Measurements from ENCODE around the gene COL5A1. TPM values are rescaled to one million over a fixed set of nuclear protein-coding genes. Genes with fewer than 3 reads are reported as not detected.
"Not testable (repeated sequence)": the region's sequence is repeated elsewhere in the genome, so short reads cannot be mapped to it uniquely, and the experiment has no call there.

The COL5A1 gene
- total RNA-seq, 1 experiment from 2014 or later, result 9.5 TPM

- Histone ChIP-seq H3K56ac (ENCODE audit: insufficient read length, low read depth, low read length) (no peak overlapping the region), H2BK15ac (ENCODE audit: low read depth, low read length) (no peak overlapping the region), H3K9me3 (ENCODE audit: control insufficient read depth, low read depth, low read length) (no peaks in the 10 kb centered on the region), H2BK20ac (ENCODE audit: low read depth, low read length, poor library complexity, severe bottlenecking) (no peak overlapping the region), H3K23ac (ENCODE audit: insufficient read length, low read depth, low read length) (no peak overlapping the region), H4K91ac (ENCODE audit: insufficient read length, low read depth, low read length) (no peak overlapping the region), H3K23me2 (ENCODE audit: insufficient read length, low read depth, low read length, poor library complexity, severe bottlenecking) (peaks cover 7% of the 10 kb centered on the region), H2AK5ac (ENCODE audit: insufficient read length, low read length) (no peak overlapping the region), H3K4me2 (ENCODE audit: insufficient read depth, insufficient read length, low read length) (peak overlapping the region; percentile 65), H3K9ac (ENCODE audit: extremely low read depth, insufficient read length, low read length) (no peak overlapping the region), H3K79me1 (ENCODE audit: insufficient read depth, low read depth, low read length, poor library complexity, severe bottlenecking) (no peaks in the 10 kb centered on the region), H2BK12ac (ENCODE audit: insufficient read length, low read depth, low read length) (no peak overlapping the region), H3K18ac (ENCODE audit: insufficient read length, low read depth, low read length) (no peak overlapping the region), H4K8ac (replicated peaks; ENCODE audit: insufficient read length, low read depth, low read length) (no peak overlapping the region), H2BK5ac (ENCODE audit: insufficient read length, low read length) (no peak overlapping the region), H3K14ac (ENCODE audit: insufficient read depth, low read length) (no peak overlapping the region), H3K4ac (ENCODE audit: low read depth, low read length) (no peak overlapping the region), H4K20me1 (ENCODE audit: control insufficient read depth, insufficient read depth, insufficient read length) (no peaks in the 10 kb centered on the region), H3T11ph (ENCODE audit: low read length) (no peak overlapping the region), H2AFZ (ENCODE audit: low read length) (no peak overlapping the region), H3K79me2 (ENCODE audit: insufficient read depth, low read length) (no peaks in the 10 kb centered on the region), H3K27ac (ENCODE audit: insufficient read length, low read depth, low read length) (no peak overlapping the region), H3K27me3 (ENCODE audit: insufficient read depth, low read length) (no peaks in the 10 kb centered on the region; the same call in 1 of the 2 replicates), H2BK120ac (ENCODE audit: low read depth, low read length, poor library complexity, severe bottlenecking) (no peak overlapping the region), H3K4me1 (ENCODE audit: insufficient read depth, low read length) (no peaks in the 10 kb centered on the region; the same call in 1 of the 2 replicates), H4K5ac (ENCODE audit: insufficient read length, low read depth, low read length) (no peak overlapping the region)
- Mint-ChIP-seq H3K4me3 (peak overlapping the region; percentile 63 to 85), H3K36me3 (ENCODE audit: insufficient read depth in 1 of 3, low read depth in 3 of 3) (no peaks in the 10 kb centered on the region; a peak in 1 of 7 replicates), H3K27ac (peak overlapping the region in 1 of 3 experiments; percentile 72; a peak in 1 of 7 replicates), H3K4me1 (peaks cover 21 to 52% of the 10 kb centered on the region in 2 experiments), H3K27me3 (ENCODE audit: low read depth) (peaks cover 30% of the 10 kb centered on the region), H3K9me3 (no peaks in the 10 kb centered on the region)
- WGBS (ENCODE audit: extremely low coverage, insufficient read length, low lambda C conversion rate), result no CpG with 5 or more reads among the region's 16 CpGs
- TF ChIP-seq CTCF (conservative IDR thresholded peaks at IDR 0.05), result no peak
- DNase-seq, result no peak
These were observed 1.6 kb downstream of the COL5A1 start for GRCh38 chr9:134643222-134643671.

DNA sequence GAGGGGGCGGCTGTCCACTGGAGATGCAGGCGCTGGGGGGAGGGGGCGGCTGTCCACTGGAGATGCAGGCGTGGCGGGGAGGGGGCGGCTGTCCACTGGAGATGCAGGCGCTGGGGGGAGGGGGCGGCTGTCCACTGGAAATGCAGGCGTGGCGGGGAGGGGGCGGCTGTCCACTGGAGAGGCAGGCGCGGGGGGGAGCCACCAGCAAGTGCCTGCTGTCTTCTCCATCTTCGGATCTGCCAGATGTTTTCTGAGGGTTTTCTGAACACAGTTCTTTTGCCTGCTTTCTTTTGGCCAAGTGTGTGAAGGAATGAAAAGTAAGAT lies 2.8 kb downstream of the COL5A1 start:
- H3K36me3 Mint-ChIP-seq (ENCODE audit: insufficient read depth in 1 of 3, low read depth in 3 of 3); H4K91ac ChIP-seq (ENCODE audit: insufficient read length, low read depth, low read length); H4K20me1 ChIP-seq (ENCODE audit: control insufficient read depth, insufficient read depth, insufficient read length); H3K27ac Mint-ChIP-seq; H3K79me2 ChIP-seq (ENCODE audit: insufficient read depth, low read length); DNase-seq; H3K9me3 Mint-ChIP-seq; H2BK20ac ChIP-seq (ENCODE audit: low read depth, low read length, poor library complexity, severe bottlenecking); H3K23me2 ChIP-seq (ENCODE audit: insufficient read length, low read depth, low read length, poor library complexity, severe bottlenecking); H4K5ac ChIP-seq (ENCODE audit: insufficient read length, low read depth, low read length); H3K4ac ChIP-seq (ENCODE audit: low read depth, low read length); H3K27me3 ChIP-seq (ENCODE audit: insufficient read depth, low read length); H3T11ph ChIP-seq (ENCODE audit: low read length); H2BK5ac ChIP-seq (ENCODE audit: insufficient read length, low read length); H3K4me2 ChIP-seq (ENCODE audit: insufficient read depth, insufficient read length, low read length); H2AK5ac ChIP-seq (ENCODE audit: insufficient read length, low read length); H2BK120ac ChIP-seq (ENCODE audit: low read depth, low read length, poor library complexity, severe bottlenecking); H3K56ac ChIP-seq (ENCODE audit: insufficient read length, low read depth, low read length); H3K18ac ChIP-seq (ENCODE audit: insufficient read length, low read depth, low read length); H3K23ac ChIP-seq (ENCODE audit: insufficient read length, low read depth, low read length); H3K79me1 ChIP-seq (ENCODE audit: insufficient read depth, low read depth, low read length, poor library complexity, severe bottlenecking); H2AFZ ChIP-seq (ENCODE audit: low read length); H2BK15ac ChIP-seq (ENCODE audit: low read depth, low read length); H3K4me1 ChIP-seq (ENCODE audit: insufficient read depth, low read length); H3K9me3 ChIP-seq (ENCODE audit: control insufficient read depth, low read depth, low read length); H4K8ac ChIP-seq (replicated peaks; ENCODE audit: insufficient read length, low read depth, low read length); H3K14ac ChIP-seq (ENCODE audit: insufficient read depth, low read length); H3K9ac ChIP-seq (ENCODE audit: extremely low read depth, insufficient read length, low read length); H2BK12ac ChIP-seq (ENCODE audit: insufficient read length, low read depth, low read length); H3K27ac ChIP-seq (ENCODE audit: insufficient read length, low read depth, low read length): not testable (repeated sequence)
- WGBS (ENCODE audit: extremely low coverage, insufficient read length, low lambda C conversion rate), result no CpG with 5 or more reads among the region's 14 CpGs
- H3K4me3 Mint-ChIP-seq, result 0 out of 5 replicates have a peak overlapping the region, but pooled peaks of 1 of the 2 experiments have one; percentile 34
- H3K27me3 Mint-ChIP-seq (ENCODE audit: low read depth), result peaks cover 27% of the 10 kb centered on the region
- H3K4me1 Mint-ChIP-seq, result peaks cover 21 to 52% of the 10 kb centered on the region in 2 experiments
